Lower leg skin (tissue), 3 donors: ENCODE measurements around the gene NEK1.

ENCODE experiments used
- POLR2A ChIP-seq, 2 donors: fragments of 450-650 bp; IDR thresholded peaks; one replicate each; pipeline ENCODE4 v1.6.1; 2016 to 2017; ENCODE audit warnings: antibody characterized with exemption in 2 of 2, mild to moderate bottlenecking in 1 of 2, moderate library complexity in 1 of 2
- TF ChIP-seq, protein P1 (sequence below), 3 donors: fragments of 450-650 bp; IDR thresholded peaks; one replicate each; pipeline ENCODE4 v1.5.1; 2016; ENCODE audit warnings: antibody characterized with exemption in 3 of 3, mild to moderate bottlenecking in 3 of 3, moderate library complexity in 2 of 3

DNA sequence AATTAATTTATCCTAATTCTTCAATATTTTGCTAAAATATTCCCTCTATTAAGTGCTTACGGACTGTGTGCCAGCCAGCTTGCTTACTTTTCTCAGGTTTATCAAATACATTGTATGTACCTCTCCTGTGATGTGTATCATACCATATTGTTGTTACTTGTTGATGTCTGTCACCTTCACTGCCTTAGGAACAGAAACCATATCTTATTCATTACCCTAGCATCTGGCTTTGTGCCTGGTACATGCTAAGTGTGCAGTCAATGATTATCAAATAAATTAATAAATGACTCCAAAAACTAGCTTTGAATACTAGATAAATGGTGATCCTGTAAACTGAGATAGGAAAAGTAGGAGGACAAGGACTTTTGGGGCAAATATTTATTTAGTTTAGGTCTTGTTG, 14.9 kb upstream of the NEK1 start:
- TF ChIP-seq, protein P1, sequence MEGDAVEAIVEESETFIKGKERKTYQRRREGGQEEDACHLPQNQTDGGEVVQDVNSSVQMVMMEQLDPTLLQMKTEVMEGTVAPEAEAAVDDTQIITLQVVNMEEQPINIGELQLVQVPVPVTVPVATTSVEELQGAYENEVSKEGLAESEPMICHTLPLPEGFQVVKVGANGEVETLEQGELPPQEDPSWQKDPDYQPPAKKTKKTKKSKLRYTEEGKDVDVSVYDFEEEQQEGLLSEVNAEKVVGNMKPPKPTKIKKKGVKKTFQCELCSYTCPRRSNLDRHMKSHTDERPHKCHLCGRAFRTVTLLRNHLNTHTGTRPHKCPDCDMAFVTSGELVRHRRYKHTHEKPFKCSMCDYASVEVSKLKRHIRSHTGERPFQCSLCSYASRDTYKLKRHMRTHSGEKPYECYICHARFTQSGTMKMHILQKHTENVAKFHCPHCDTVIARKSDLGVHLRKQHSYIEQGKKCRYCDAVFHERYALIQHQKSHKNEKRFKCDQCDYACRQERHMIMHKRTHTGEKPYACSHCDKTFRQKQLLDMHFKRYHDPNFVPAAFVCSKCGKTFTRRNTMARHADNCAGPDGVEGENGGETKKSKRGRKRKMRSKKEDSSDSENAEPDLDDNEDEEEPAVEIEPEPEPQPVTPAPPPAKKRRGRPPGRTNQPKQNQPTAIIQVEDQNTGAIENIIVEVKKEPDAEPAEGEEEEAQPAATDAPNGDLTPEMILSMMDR (IDR thresholded peaks at IDR 0.05): no peak
- no peak for TF ChIP-seq POLR2A (IDR thresholded peaks at IDR 0.05)
